ENCODE measurements around the gene ALK. TPM values are rescaled to one million over a fixed set of nuclear protein-coding genes. Genes with fewer than 3 reads are reported as not detected.

The ALK gene
- polyA plus RNA-seq, 3 donors: not detected

- H3K4me3 ChIP-seq (replicated peaks in 1 of 3; ENCODE audit: low read depth in 2 of 3, low read length in 3 of 3): no peak overlapping the region
- WGBS (ENCODE audit: insufficient coverage): no CpG with 5 or more reads among the region's 1 CpG
- no peaks in the 10 kb centered on the region for H3K79me2 ChIP-seq (ENCODE audit: insufficient read depth, low read length)
- Mint-ChIP-seq H3K27me3 (ENCODE audit: low read depth in 3 of 3) (peaks cover 2 to 5% (median 2%) of the 10 kb centered on the region in 3 donors), H3K4me3 (no peak overlapping the region), H3K36me3 (no peaks in the 10 kb centered on the region), H3K27ac (no peak overlapping the region), H3K9me3 (peaks cover 0 to 8% (median 2%) of the 10 kb centered on the region in 7 donors), H3K4me1 (no peaks in the 10 kb centered on the region)
- no peak overlapping the region for H3K4me2 ChIP-seq (replicated peaks; ENCODE audit: extremely low read depth, low read length, poor library complexity, severe bottlenecking)
- intact Hi-C loops (cut with micrococcal nuclease): no loop called here
- H3K4me1 ChIP-seq (ENCODE audit: control insufficient read depth in 1 of 2, insufficient read depth in 2 of 2, low read length in 2 of 2): no peaks in the 10 kb centered on the region
- no peaks in the 10 kb centered on the region for H4K20me1 ChIP-seq (ENCODE audit: insufficient read depth, low read length)
- no peak overlapping the region for H3K9ac ChIP-seq (ENCODE audit: insufficient read depth, low read length, poor library complexity, severe bottlenecking)
- no peak for DNase-seq
- no peaks in the 10 kb centered on the region for H3K27me3 ChIP-seq (ENCODE audit: control insufficient read depth in 2 of 2, insufficient read depth in 2 of 2, low read length in 2 of 2)
- no peak overlapping the region for H2AFZ ChIP-seq (ENCODE audit: insufficient read depth, low read depth, low read length, poor library complexity, severe bottlenecking)
- TF ChIP-seq, protein P1, sequence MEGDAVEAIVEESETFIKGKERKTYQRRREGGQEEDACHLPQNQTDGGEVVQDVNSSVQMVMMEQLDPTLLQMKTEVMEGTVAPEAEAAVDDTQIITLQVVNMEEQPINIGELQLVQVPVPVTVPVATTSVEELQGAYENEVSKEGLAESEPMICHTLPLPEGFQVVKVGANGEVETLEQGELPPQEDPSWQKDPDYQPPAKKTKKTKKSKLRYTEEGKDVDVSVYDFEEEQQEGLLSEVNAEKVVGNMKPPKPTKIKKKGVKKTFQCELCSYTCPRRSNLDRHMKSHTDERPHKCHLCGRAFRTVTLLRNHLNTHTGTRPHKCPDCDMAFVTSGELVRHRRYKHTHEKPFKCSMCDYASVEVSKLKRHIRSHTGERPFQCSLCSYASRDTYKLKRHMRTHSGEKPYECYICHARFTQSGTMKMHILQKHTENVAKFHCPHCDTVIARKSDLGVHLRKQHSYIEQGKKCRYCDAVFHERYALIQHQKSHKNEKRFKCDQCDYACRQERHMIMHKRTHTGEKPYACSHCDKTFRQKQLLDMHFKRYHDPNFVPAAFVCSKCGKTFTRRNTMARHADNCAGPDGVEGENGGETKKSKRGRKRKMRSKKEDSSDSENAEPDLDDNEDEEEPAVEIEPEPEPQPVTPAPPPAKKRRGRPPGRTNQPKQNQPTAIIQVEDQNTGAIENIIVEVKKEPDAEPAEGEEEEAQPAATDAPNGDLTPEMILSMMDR (IDR thresholded peaks at IDR 0.05): no peak
- no peaks in the 10 kb centered on the region for H3K9me3 ChIP-seq (replicated peaks in 1 of 2; ENCODE audit: control insufficient read depth in 1 of 2, insufficient read depth in 1 of 2, low read length in 2 of 2)
- no peaks in the 10 kb centered on the region for H3K36me3 ChIP-seq (replicated peaks in 1 of 2; ENCODE audit: control insufficient read depth in 1 of 2, insufficient read depth in 2 of 2, low read length in 2 of 2)
- no peak overlapping the region for H3K27ac ChIP-seq (ENCODE audit: low read depth in 1 of 2, low read length in 2 of 2)
These were observed 41.3 kb downstream of the ALK start for GRCh38 chr2:29880084-29880483.

DNA sequence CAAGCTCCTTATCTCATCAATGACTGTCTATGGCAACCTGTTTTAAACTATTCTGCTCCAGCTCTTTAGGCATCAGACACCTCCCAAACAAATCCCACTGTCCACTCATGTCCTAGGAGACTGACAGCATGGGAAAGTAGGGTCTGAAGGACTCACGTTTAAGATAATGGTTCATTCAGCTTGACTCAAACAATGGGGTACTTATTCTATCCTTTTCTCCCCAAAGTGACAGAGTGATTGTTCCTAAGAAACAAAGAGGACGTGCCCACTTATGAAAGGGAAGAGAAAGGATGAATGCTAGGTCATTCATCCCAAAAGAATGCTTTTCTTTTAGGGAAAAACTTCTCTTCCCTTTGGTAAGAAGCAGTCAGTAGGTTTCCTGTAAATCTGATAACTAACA lies 41.9 kb downstream of the ALK start:
- Histone ChIP-seq H3K79me2 (ENCODE audit: insufficient read depth, low read length) (no peaks in the 10 kb centered on the region), H3K27me3 (ENCODE audit: control insufficient read depth in 2 of 2, insufficient read depth in 2 of 2, low read length in 2 of 2) (no peaks in the 10 kb centered on the region), H3K36me3 (replicated peaks in 1 of 2; ENCODE audit: control insufficient read depth in 1 of 2, insufficient read depth in 2 of 2, low read length in 2 of 2) (no peaks in the 10 kb centered on the region), H3K4me1 (ENCODE audit: control insufficient read depth in 1 of 2, insufficient read depth in 2 of 2, low read length in 2 of 2) (no peaks in the 10 kb centered on the region), H2AFZ (ENCODE audit: insufficient read depth, low read depth, low read length, poor library complexity, severe bottlenecking) (no peak overlapping the region), H3K9me3 (replicated peaks in 1 of 2; ENCODE audit: control insufficient read depth in 1 of 2, insufficient read depth in 1 of 2, low read length in 2 of 2) (no peaks in the 10 kb centered on the region), H3K4me3 (replicated peaks in 1 of 3; ENCODE audit: low read depth in 2 of 3, low read length in 3 of 3) (no peak overlapping the region), H3K4me2 (replicated peaks; ENCODE audit: extremely low read depth, low read length, poor library complexity, severe bottlenecking) (no peak overlapping the region), H3K27ac (ENCODE audit: low read depth in 1 of 2, low read length in 2 of 2) (no peak overlapping the region), H3K9ac (ENCODE audit: insufficient read depth, low read length, poor library complexity, severe bottlenecking) (no peak overlapping the region), H4K20me1 (ENCODE audit: insufficient read depth, low read length) (no peaks in the 10 kb centered on the region)
- H3K27ac Mint-ChIP-seq: no peak overlapping the region
- no CpG with 5 or more reads among the region's 2 CpGs for WGBS (ENCODE audit: insufficient coverage)
- H3K4me3 Mint-ChIP-seq: no peak overlapping the region
- peaks cover 0 to 8% (median 2%) of the 10 kb centered on the region in 7 donors for H3K9me3 Mint-ChIP-seq
- peaks cover 2 to 5% (median 2%) of the 10 kb centered on the region in 3 donors for H3K27me3 Mint-ChIP-seq (ENCODE audit: low read depth in 3 of 3)
- no peaks in the 10 kb centered on the region for H3K36me3 Mint-ChIP-seq
- intact Hi-C loops (cut with micrococcal nuclease): no loop called here
- DNase-seq: no peak
- H3K4me1 Mint-ChIP-seq: no peaks in the 10 kb centered on the region
- TF ChIP-seq, protein P1 (IDR thresholded peaks at IDR 0.05): no peak

Data from CD14-positive monocyte (primary cell).